HUES64 (cell line): Measurements from ENCODE around the gene TSR2. TPM values are rescaled to one million over a fixed set of nuclear protein-coding genes. Genes with fewer than 3 reads are reported as not detected.

Experiments used
- H3K27ac ChIP-seq: 2 replicates; pipeline ENCODE4 v1.7.0; 2013; ENCODE audit warnings: low read depth, low read length, inconsistent platforms
- H3K27me3 ChIP-seq: 2 replicates; pipeline ENCODE4 v1.6.1; 2013; ENCODE audit warnings: mild to moderate bottlenecking, low read length; ENCODE audit not compliant: insufficient read depth
- H3K36me3 ChIP-seq: 2 replicates; pipeline ENCODE4 v1.6.1; 2013; ENCODE audit warnings: mild to moderate bottlenecking, low read length; ENCODE audit not compliant: insufficient read depth
- H3K4me1 ChIP-seq: 2 replicates; pipeline ENCODE4 v1.6.1; 2013; ENCODE audit warnings: mild to moderate bottlenecking, low read length, moderate library complexity; ENCODE audit not compliant: insufficient read depth
- H3K4me3 ChIP-seq: 2 replicates; pipeline ENCODE4 v1.5.1; 2013; ENCODE audit warnings: mild to moderate bottlenecking, low read length, moderate library complexity
- H3K9ac ChIP-seq: 2 replicates; pipeline ENCODE4 v1.6.1; 2013; ENCODE audit warnings: mild to moderate bottlenecking, low read depth, low read length
- H3K9me3 ChIP-seq: 2 replicates; pipeline ENCODE4 v1.6.1; 2013; ENCODE audit warnings: low read depth, low read length; ENCODE audit not compliant: insufficient read depth
- WGBS: fragments of 150-250, 120-280 bp; methylation state at CpG from one replicate; pipeline ENCODE4 v1.1.7; 2013; ENCODE audit warnings: missing lambda C conversion rate; 5-methylcytosine and 5-hydroxymethylcytosine counted together
- polyA plus RNA-seq, 2 experiments: library from polyadenylated mRNA; stranded (reverse); fragments of 50-300 nt; gene quantifications; one replicate each; pipeline ENCODE4 v1.2.3, GENCODE V29; 2013

TSR2 gene
- polyA plus RNA-seq (2013, experiment 1 of 2), result 30.3 TPM
- 26.9 TPM for polyA plus RNA-seq (2013, experiment 2 of 2)

- Histone ChIP-seq H3K27ac (peak within 1 kb of the TSS; percentile 60; the same call in 1 of the 2 replicates), H3K4me3 (peak within 1 kb of the TSS; percentile 91), H3K4me1 (peaks cover 5% of the 10 kb centered on the region; the same call in 1 of the 2 replicates), H3K27me3 (no peaks in the 10 kb centered on the region), H3K36me3 (peaks cover 26% of the 10 kb centered on the region), H3K9ac (peak within 1 kb of the TSS; percentile 92), H3K9me3 (no peaks in the 10 kb centered on the region)
- WGBS, result under 1% methylated on average over 40 of the region's 40 CpGs
Observed at GRCh38 chrX:54439960-54440871, at the start of gene TSR2. TSR2 (plus strand) TSS chrX:54440404; CDS start chrX:54440422, 18 bp downstream.

GRCh38 chrX:54397113-54397512, 43.1 kb upstream of the TSR2 start:
- Histone ChIP-seq H3K4me3 (no peak overlapping the region), H3K4me1 (no peaks in the 10 kb centered on the region), H3K36me3 (no peaks in the 10 kb centered on the region), H3K27ac (no peak overlapping the region), H3K27me3 (no peaks in the 10 kb centered on the region), H3K9me3 (no peaks in the 10 kb centered on the region), H3K9ac (no peak overlapping the region)
- 100% methylated on average over 1 of the region's 1 CpG for WGBS

GRCh38 chrX:54407266-54407665, 32.9 kb upstream of the TSR2 start:
- WGBS, result 90% methylated on average over 2 of the region's 2 CpGs
- no peaks in the 10 kb centered on the region for H3K36me3 ChIP-seq

GRCh38 chrX:54411732-54412131, 28.5 kb upstream of the TSR2 start:
- Histone ChIP-seq H3K27ac (no peak overlapping the region), H3K9ac (no peak overlapping the region), H3K27me3 (no peaks in the 10 kb centered on the region), H3K36me3 (no peaks in the 10 kb centered on the region), H3K9me3 (no peaks in the 10 kb centered on the region), H3K4me3 (no peak overlapping the region), H3K4me1 (no peaks in the 10 kb centered on the region)
- WGBS, result 100% methylated on average over 1 of the region's 1 CpG

More at GRCh38 chrX:54407266-54407665, 32.9 kb upstream of the TSR2 start:
- Histone ChIP-seq H3K27me3 (no peaks in the 10 kb centered on the region), H3K9me3 (no peaks in the 10 kb centered on the region), H3K9ac (no peak overlapping the region), H3K4me1 (no peaks in the 10 kb centered on the region), H3K27ac (no peak overlapping the region), H3K4me3 (no peak overlapping the region)

GRCh38 chrX:54413753-54414152, 26.5 kb upstream of the TSR2 start:
- Histone ChIP-seq H3K4me3 (no peak overlapping the region), H3K9ac (no peak overlapping the region), H3K27me3 (no peaks in the 10 kb centered on the region), H3K27ac (no peak overlapping the region), H3K9me3 (no peaks in the 10 kb centered on the region), H3K4me1 (no peaks in the 10 kb centered on the region), H3K36me3 (no peaks in the 10 kb centered on the region)
- 96% methylated on average over 2 of the region's 3 CpGs for WGBS

GRCh38 chrX:54415534-54416350, 24.5 kb upstream of the TSR2 start:
- H3K27me3 ChIP-seq, result no peaks in the 10 kb centered on the region
- WGBS, result 30% methylated on average over 11 of the region's 13 CpGs
- H3K4me1 ChIP-seq, result no peaks in the 10 kb centered on the region
- H3K4me3 ChIP-seq, result peak overlapping the region; percentile 31
- no peaks in the 10 kb centered on the region for H3K9me3 ChIP-seq
- H3K27ac ChIP-seq, result peak overlapping the region; percentile 62; the same call in 1 of the 2 replicates
- H3K36me3 ChIP-seq, result no peaks in the 10 kb centered on the region
- H3K9ac ChIP-seq, result peak overlapping the region; percentile 50

- H3K4me3 ChIP-seq, result no peak overlapping the region
- no peak overlapping the region for H3K9ac ChIP-seq
- H3K9me3 ChIP-seq, result no peaks in the 10 kb centered on the region
- 100% methylated on average over 1 of the region's 2 CpGs for WGBS
- no peaks in the 10 kb centered on the region for H3K4me1 ChIP-seq
- H3K27me3 ChIP-seq, result no peaks in the 10 kb centered on the region
- no peaks in the 10 kb centered on the region for H3K36me3 ChIP-seq
- H3K27ac ChIP-seq, result no peak overlapping the region
Observed at GRCh38 chrX:54416965-54417364, 23.2 kb upstream of the TSR2 start.

GRCh38 chrX:54419559-54420302, 20.5 kb upstream of the TSR2 start:
- WGBS, result 83% methylated on average over 3 of the region's 3 CpGs
- H3K27ac ChIP-seq, result no peak overlapping the region
- no peaks in the 10 kb centered on the region for H3K9me3 ChIP-seq
- no peak overlapping the region for H3K4me3 ChIP-seq
- no peak overlapping the region for H3K9ac ChIP-seq
- no peaks in the 10 kb centered on the region for H3K4me1 ChIP-seq
- H3K27me3 ChIP-seq, result no peaks in the 10 kb centered on the region
- H3K36me3 ChIP-seq, result no peaks in the 10 kb centered on the region

GRCh38 chrX:54422168-54422567, 18.0 kb upstream of the TSR2 start:
- H3K4me1 ChIP-seq, result no peaks in the 10 kb centered on the region
- no peak overlapping the region for H3K27ac ChIP-seq
- 95% methylated on average over 3 of the region's 3 CpGs for WGBS
- H3K9me3 ChIP-seq, result no peaks in the 10 kb centered on the region
- no peaks in the 10 kb centered on the region for H3K27me3 ChIP-seq
- H3K4me3 ChIP-seq, result no peak overlapping the region
- H3K36me3 ChIP-seq, result no peaks in the 10 kb centered on the region
- no peak overlapping the region for H3K9ac ChIP-seq

- Histone ChIP-seq H3K36me3 (no peaks in the 10 kb centered on the region), H3K9me3 (no peaks in the 10 kb centered on the region), H3K4me1 (no peaks in the 10 kb centered on the region), H3K9ac (no peak overlapping the region), H3K27ac (no peak overlapping the region; the same call in 1 of the 2 replicates), H3K4me3 (no peak overlapping the region), H3K27me3 (no peaks in the 10 kb centered on the region)
- WGBS, result 16% methylated on average over 8 of the region's 14 CpGs
Observed at GRCh38 chrX:54423161-54423888, 16.9 kb upstream of the TSR2 start.
